Measurements from ENCODE around the gene ABHD10. TPM values are rescaled to one million over a fixed set of nuclear protein-coding genes. Genes with fewer than 3 reads are reported as not detected.

ABHD10 gene
- total RNA-seq, 1 donor from 2014 or later, result 82.9 TPM

GRCh38 chr3:112003321-112004080 is 24.7 kb downstream of the ABHD10 start:
- H3F3A ChIP-seq (ENCODE audit: low read depth), result peaks cover 30% of the 10 kb centered on the region
- peaks cover 47% of the 10 kb centered on the region for H3K4me1 ChIP-seq
- DNase-seq (ENCODE audit: low spot score), result no peak
- H3K36me3 ChIP-seq, result no peaks in the 10 kb centered on the region
- peaks cover 56% of the 10 kb centered on the region for H3K36me3 Mint-ChIP-seq
- H3K27me3 Mint-ChIP-seq (ENCODE audit: insufficient read depth, low read depth), result peaks cover 7% of the 10 kb centered on the region
- H2AFZ ChIP-seq (replicated peaks), result no peak overlapping the region
- H3K27me3 ChIP-seq, result peaks cover 20% of the 10 kb centered on the region
- no peak overlapping the region for H3K4me3 ChIP-seq
- H3K27ac ChIP-seq, result no peak overlapping the region
- H3K9me3 ChIP-seq (ENCODE audit: low read depth), result no peaks in the 10 kb centered on the region
- peaks cover 55% of the 10 kb centered on the region for H3K4me1 Mint-ChIP-seq
- no peak overlapping the region for H3K9ac ChIP-seq
- H3K9me3 Mint-ChIP-seq, result no peaks in the 10 kb centered on the region
- H4K20me1 ChIP-seq (ENCODE audit: low read depth), result peaks cover 52% of the 10 kb centered on the region
- TF ChIP-seq EZH2phosphoT487 (IDR thresholded peaks at IDR 0.05) (no peak), EZH2 (IDR thresholded peaks at IDR 0.05) (no peak), CTCF (IDR thresholded peaks at IDR 0.05) (no peak)
- H3K27ac Mint-ChIP-seq, result peak overlapping the region; percentile 17
- peak overlapping the region; percentile 99 for H3K4me3 Mint-ChIP-seq
- peaks cover 29% of the 10 kb centered on the region for H3K79me2 ChIP-seq (ENCODE audit: low read depth)
- H3K4me2 ChIP-seq, result peak overlapping the region; percentile 99

GRCh38 chr3:112004187-112004586 is 25.4 kb downstream of the ABHD10 start:
- H3K4me1 ChIP-seq, result peaks cover 47% of the 10 kb centered on the region
- H3K27ac ChIP-seq, result no peak overlapping the region
- no peak for DNase-seq (ENCODE audit: low spot score)
- Mint-ChIP-seq H3K27ac (no peak overlapping the region), H3K27me3 (ENCODE audit: insufficient read depth, low read depth) (peaks cover 5% of the 10 kb centered on the region), H3K9me3 (no peaks in the 10 kb centered on the region), H3K4me3 (peak overlapping the region; percentile 99), H3K36me3 (peaks cover 63% of the 10 kb centered on the region), H3K4me1 (peaks cover 59% of the 10 kb centered on the region)
- no peak overlapping the region for H2AFZ ChIP-seq (replicated peaks)
- H3F3A ChIP-seq (ENCODE audit: low read depth), result peaks cover 23% of the 10 kb centered on the region
- peak overlapping the region; percentile 13 for H3K4me3 ChIP-seq
- H4K20me1 ChIP-seq (ENCODE audit: low read depth), result peaks cover 55% of the 10 kb centered on the region
- no peaks in the 10 kb centered on the region for H3K36me3 ChIP-seq
- H3K79me2 ChIP-seq (ENCODE audit: low read depth), result peaks cover 29% of the 10 kb centered on the region
- H3K4me2 ChIP-seq, result peak overlapping the region; percentile 99
- no peaks in the 10 kb centered on the region for H3K9me3 ChIP-seq (ENCODE audit: low read depth)
- H3K9ac ChIP-seq, result no peak overlapping the region
- H3K27me3 ChIP-seq, result peaks cover 20% of the 10 kb centered on the region
- TF ChIP-seq CTCF (IDR thresholded peaks at IDR 0.05) (no peak), EZH2 (IDR thresholded peaks at IDR 0.05) (no peak)

GRCh38 chr3:112004669-112005068 is 25.8 kb downstream of the ABHD10 start:
- H4K20me1 ChIP-seq (ENCODE audit: low read depth), result peaks cover 57% of the 10 kb centered on the region
- Mint-ChIP-seq H3K27ac (no peak overlapping the region), H3K36me3 (peaks cover 67% of the 10 kb centered on the region), H3K9me3 (no peaks in the 10 kb centered on the region), H3K4me1 (peaks cover 61% of the 10 kb centered on the region), H3K4me3 (peak overlapping the region; percentile 99), H3K27me3 (ENCODE audit: insufficient read depth, low read depth) (peaks cover 5% of the 10 kb centered on the region)
- peak overlapping the region; percentile 99 for H3K4me2 ChIP-seq
- H3K79me2 ChIP-seq (ENCODE audit: low read depth), result peaks cover 28% of the 10 kb centered on the region
- DNase-seq (ENCODE audit: low spot score), result peak; percentile 27
- H3K4me3 ChIP-seq, result peak overlapping the region; percentile 13
- H3K27me3 ChIP-seq, result peaks cover 20% of the 10 kb centered on the region
- H2AFZ ChIP-seq (replicated peaks), result no peak overlapping the region
- no peaks in the 10 kb centered on the region for H3K9me3 ChIP-seq (ENCODE audit: low read depth)
- TF ChIP-seq CTCF (IDR thresholded peaks at IDR 0.05) (no peak), EZH2 (IDR thresholded peaks at IDR 0.05) (no peak), EZH2phosphoT487 (IDR thresholded peaks at IDR 0.05) (no peak)
- H3K4me1 ChIP-seq, result peaks cover 47% of the 10 kb centered on the region
- H3K27ac ChIP-seq, result no peak overlapping the region
- H3K36me3 ChIP-seq, result no peaks in the 10 kb centered on the region
- H3K9ac ChIP-seq, result no peak overlapping the region
- peaks cover 18% of the 10 kb centered on the region for H3F3A ChIP-seq (ENCODE audit: low read depth)
